HCT116 (cell line): Measurements from ENCODE around the gene ELOA. TPM values are rescaled to one million over a fixed set of nuclear protein-coding genes. Genes with fewer than 3 reads are reported as not detected.
"Not testable (repeated sequence)": the region's sequence is repeated elsewhere in the genome, so short reads cannot be mapped to it uniquely, and the experiment has no call there.

Experiments
- ATAC-seq: fragments of 200-7000 bp; cut with Tn5 transposase; 2 replicates; pipeline ENCODE4 v1.9.1; 2020; ENCODE audit warnings: mild to moderate bottlenecking, moderate library complexity
- BruUV-seq: library from RNA; stranded (reverse); fragments of 400-500 nt; replicated peaks from 2 replicates; lab custom pipeline; 2021; lab: Mats Ljungman, UMichigan
- CTCF ChIA-PET: fragments of 300-600 bp; sonication (Branson Sonifier 250); formaldehyde crosslinking; loops from one replicate; lab custom pipeline; 2021; ENCODE audit warnings: antibody characterized with exemption; lab: Charles Lee
- POLR2A ChIA-PET: fragments of 300-600, 350-600 bp; sonication (Branson Sonifier 250); formaldehyde crosslinking; loops from one replicate; lab custom pipeline; 2021; ENCODE audit warnings: antibody characterized with exemption; lab: Charles Lee
- RAD21 ChIA-PET, 2 experiments: fragments of 300-600 bp; sonication (Branson Sonifier 250); formaldehyde crosslinking; loops; one replicate each; lab custom pipeline; 2023; ENCODE audit warnings: low total read pairs in 2 of 2; ENCODE audit not compliant: uncharacterized antibody in 2 of 2, unreplicated experiment in 2 of 2, low non-redundant PET in 1 of 2; lab: Charles Lee
- DNase-seq: peaks from one replicate; pipeline ENCODE4 v3.0.0-alpha.2; 2010; ENCODE audit warnings: low read depth, low spot score
- H2AFZ ChIP-seq: fragments of 200-600 bp; shearing (Covaris generic), sonication (generic); 2 replicates; pipeline ENCODE4 v1.6.1; 2017; ENCODE audit warnings: low read depth, mixed run types, mixed read lengths, antibody characterized with exemption, low read length; ENCODE audit not compliant: poor library complexity, severe bottlenecking
- H3K27ac ChIP-seq: 2 replicates; pipeline ENCODE4 v1.5.1; 2012; ENCODE audit warnings: low read depth, low read length
- H3K27me3 ChIP-seq: fragments of 200-600 bp; sonication (generic); 2 replicates; pipeline ENCODE4 v1.6.1; 2016; ENCODE audit warnings: mixed run types, low read length, mixed read lengths; ENCODE audit not compliant: insufficient read depth
- H3K36me3 ChIP-seq, 2 experiments: fragments of 200-500 bp in 1 of 2; fragments of 200-600 bp in 1 of 2; sonication (Bioruptor generic) in 1 of 2; sonication (generic) in 1 of 2; 2 replicates each; pipeline versions ENCODE4 v1.5.1 to v1.6.1; 2014 to 2016; ENCODE audit warnings: low read length in 2 of 2, inconsistent platforms in 1 of 2, mixed read lengths in 1 of 2, mixed run types in 1 of 2; ENCODE audit not compliant: insufficient read depth in 2 of 2, control insufficient read depth in 1 of 2
- H3K4me1 ChIP-seq, 2 experiments: fragments of 200-600 bp in 1 of 2; sonication (generic) in 1 of 2; 2 replicates each; pipeline versions ENCODE4 v1.5.1 to v1.6.1; 2012 to 2017; ENCODE audit warnings: low read length in 2 of 2, inconsistent platforms in 1 of 2, mild to moderate bottlenecking in 1 of 2, mixed read lengths in 1 of 2, mixed run types in 1 of 2, moderate library complexity in 1 of 2; ENCODE audit not compliant: insufficient read depth in 2 of 2, control insufficient read depth in 1 of 2
- H3K4me2 ChIP-seq: fragments of 200-600 bp; sonication (generic); 2 replicates; pipeline ENCODE4 v1.6.1; 2017; ENCODE audit warnings: mixed run types, low read length, mixed read lengths
- H3K4me3 ChIP-seq, 2 experiments: fragments of 200-600 bp in 1 of 2; sonication (generic) in 1 of 2; replicated peaks in 1 of 2; 2 replicates each; pipeline ENCODE4 v1.5.1; 2011 to 2016; ENCODE audit warnings: low read length in 2 of 2, control low read depth in 1 of 2, low read depth in 1 of 2, mild to moderate bottlenecking in 1 of 2, mixed read lengths in 1 of 2, mixed run types in 1 of 2
- H3K79me2 ChIP-seq: fragments of 200-600 bp; sonication (generic); 2 replicates; pipeline ENCODE4 v1.6.1; 2017; ENCODE audit warnings: mild to moderate bottlenecking, mixed run types, low read length, moderate library complexity, mixed read lengths; ENCODE audit not compliant: insufficient read depth
- H3K9ac ChIP-seq: fragments of 200-600 bp; sonication (generic); 2 replicates; pipeline ENCODE4 v1.6.1; 2016; ENCODE audit warnings: low read length, mixed read lengths
- H3K9me2 ChIP-seq: fragments of 200-600 bp; sonication (generic), shearing (Covaris generic); 2 replicates; pipeline ENCODE4 v1.6.1; 2017; ENCODE audit warnings: mixed run types, mild to moderate bottlenecking, moderate library complexity; ENCODE audit not compliant: insufficient read depth
- H3K9me3 ChIP-seq, 2 experiments: fragments of 200-500 bp in 1 of 2; fragments of 200-600 bp in 1 of 2; sonication (Bioruptor generic) in 1 of 2; sonication (generic) in 1 of 2; 2 replicates each; pipeline ENCODE4 v1.6.1; 2014 to 2017; ENCODE audit warnings: low read length in 2 of 2, mixed read lengths in 2 of 2, inconsistent platforms in 1 of 2, low read depth in 1 of 2, mild to moderate bottlenecking in 1 of 2, mixed run types in 1 of 2, moderate library complexity in 1 of 2; ENCODE audit not compliant: control insufficient read depth in 1 of 2, insufficient read depth in 1 of 2
- H4K20me1 ChIP-seq: fragments of 200-600 bp; sonication (generic), shearing (Covaris generic); 2 replicates; pipeline ENCODE4 v1.6.1; 2017; ENCODE audit warnings: mixed run types, mild to moderate bottlenecking, moderate library complexity; ENCODE audit not compliant: insufficient read depth
- CBX3 ChIP-seq: IDR thresholded peaks from 2 replicates; pipeline ENCODE4 v1.6.1; 2012; ENCODE audit warnings: low read depth
- CEBPB ChIP-seq: IDR thresholded peaks from 2 replicates; pipeline ENCODE4 v1.6.1; 2012; ENCODE audit warnings: low read depth
- ELF1 ChIP-seq: IDR thresholded peaks from 2 replicates; pipeline ENCODE4 v1.6.1; 2012; ENCODE audit warnings: low read depth, borderline replicate concordance
- EZH2phosphoT487 ChIP-seq: fragments of 200-600 bp; IDR thresholded peaks from 2 replicates; pipeline ENCODE4 v1.6.1; 2018; ENCODE audit warnings: antibody characterized with exemption, borderline replicate concordance
- FOSL1 ChIP-seq: IDR thresholded peaks from 2 replicates; pipeline ENCODE4 v1.6.1; 2012; ENCODE audit warnings: low read depth
- JUND ChIP-seq: IDR thresholded peaks from 2 replicates; pipeline ENCODE4 v1.6.1; 2012
- MAX ChIP-seq: IDR thresholded peaks from 2 replicates; pipeline ENCODE4 v1.6.1; 2012
- POLR2AphosphoS5 ChIP-seq: IDR thresholded peaks from 2 replicates; pipeline ENCODE4 v1.6.1; 2011; ENCODE audit warnings: mild to moderate bottlenecking, low read depth, low read length, moderate library complexity
- RAD21 ChIP-seq: IDR thresholded peaks from 2 replicates; pipeline ENCODE4 v1.6.1; 2012; ENCODE audit warnings: low read depth, mild to moderate bottlenecking
- SP1 ChIP-seq: IDR thresholded peaks from 2 replicates; pipeline ENCODE4 v1.6.1; 2012; ENCODE audit warnings: low read depth
- SRF ChIP-seq: IDR thresholded peaks from 2 replicates; pipeline ENCODE4 v1.6.1; 2012; ENCODE audit warnings: low read depth
- TCF7L2 ChIP-seq: IDR thresholded peaks from 2 replicates; pipeline ENCODE4 v1.7.0; 2011; ENCODE audit warnings: borderline replicate concordance, inconsistent platforms; ENCODE audit not compliant: insufficient read depth, insufficient read length; ENCODE audit errors: extremely low read depth
- YY1 ChIP-seq: IDR thresholded peaks from 2 replicates; pipeline ENCODE4 v1.6.1; 2011; ENCODE audit warnings: low read length, low read depth, moderate library complexity, mild to moderate bottlenecking; ENCODE audit not compliant: insufficient replicate concordance; ENCODE audit errors: extremely low read depth
- ZBTB33 ChIP-seq: IDR thresholded peaks from 2 replicates; pipeline ENCODE4 v1.6.1; 2011; ENCODE audit warnings: mild to moderate bottlenecking, low read length, moderate library complexity; ENCODE audit not compliant: insufficient replicate concordance; ENCODE audit errors: extremely low read depth
- intact Hi-C: fragments of 100-400 bp; cut with micrococcal nuclease; formaldehyde crosslinking; loops from 2 replicates; pipeline ENCODE4 v1.10.0; 2022
- total RNA-seq: library from RNA; stranded (reverse); gene quantifications from one replicate; pipeline ENCODE4 v1.2.1, GENCODE V29; 2021; ENCODE audit not compliant: unreplicated experiment

ELOA gene
- total RNA-seq, 1 experiment from 2014 or later: 39.3 TPM

GRCh38 chr1:23794732-23795182 is 51.5 kb downstream of the ELOA start:
- ATAC-seq, H3K9me2 ChIP-seq, DNase-seq, H3K9me3 ChIP-seq, H2AFZ ChIP-seq, H3K4me3 ChIP-seq, H4K20me1 ChIP-seq, H3K9ac ChIP-seq, H3K4me2 ChIP-seq, H3K27ac ChIP-seq, H3K27me3 ChIP-seq, RAD21 ChIA-PET: not testable (repeated sequence)
- Histone ChIP-seq H3K36me3 (peaks cover 15 to 33% of the 10 kb centered on the region in 2 experiments; a peak in 3 of 4 replicates), H3K4me1 (peaks cover 25 to 58% of the 10 kb centered on the region in 2 experiments), H3K79me2 (peaks cover 48% of the 10 kb centered on the region)
- ChIA-PET CTCF (interaction anchor here (2.0 kb wide), 1 partner anchor 23 kb away, joined by 9 read pairs; no protein-coding TSS in a partner anchor), POLR2A (interaction anchor here (0.7 kb wide), 1 partner anchor 11 kb away, joined by 4 read pairs; no protein-coding TSS in a partner anchor)
- TSS peak; percentile 19 for BruUV-seq
- peak; percentile 37; the same call in 1 of the 2 replicates for TF ChIP-seq POLR2AphosphoS5
- intact Hi-C loops: loop anchor here (5.0 kb wide), 1 partner anchor 123 kb away; no protein-coding TSS in a partner anchor

- DNase-seq (no peak), ATAC-seq (no peak)
- BruUV-seq: no TSS peak
- no peaks in the 10 kb centered on the region for H4K20me1 ChIP-seq
- ChIA-PET POLR2A (no interaction called here), CTCF (interaction anchor here (1.1 to 2.0 kb wide), 2 partner anchors 15 to 24 kb away, joined by 5 to 9 read pairs; no protein-coding TSS in a partner anchor), RAD21 (no interaction called here)
- H3K27ac ChIP-seq: no peak overlapping the region
- no peak overlapping the region for H3K4me2 ChIP-seq
- H3K9me2 ChIP-seq: no peaks in the 10 kb centered on the region
- no peak overlapping the region for H2AFZ ChIP-seq
- H3K27me3 ChIP-seq: no peaks in the 10 kb centered on the region
- H3K36me3 ChIP-seq: peaks cover 15 to 33% of the 10 kb centered on the region in 2 experiments; a peak in 3 of 4 replicates
- peaks cover 51% of the 10 kb centered on the region for H3K79me2 ChIP-seq
- H3K4me3 ChIP-seq: no peak overlapping the region
- no peaks in the 10 kb centered on the region for H3K9me3 ChIP-seq
- intact Hi-C loops: loop anchor here (5.0 kb wide), 1 partner anchor 121 kb away; no protein-coding TSS in a partner anchor
- H3K9ac ChIP-seq: no peak overlapping the region
- peaks cover 21 to 47% of the 10 kb centered on the region in 2 experiments for H3K4me1 ChIP-seq
- no peak for TF ChIP-seq SRF
- TF ChIP-seq SP1: no peak
- TF ChIP-seq ZBTB33: no peak
- TF ChIP-seq RAD21: no peak
- TF ChIP-seq CEBPB: no peak
- no peak for TF ChIP-seq JUND
- no peak for TF ChIP-seq CBX3
- TF ChIP-seq FOSL1: no peak
- no peak for TF ChIP-seq YY1
- TF ChIP-seq EZH2phosphoT487: no peak
- TF ChIP-seq ELF1: no peak
- TF ChIP-seq TCF7L2: no peak
- no peak for TF ChIP-seq MAX
Observed at GRCh38 chr1:23795676-23796465, 52.6 kb downstream of the ELOA start.
